ENCODE results near the gene MORN1.

The MORN1 gene

GRCh38 chr1:2272686-2273400 is 118.5 kb downstream of the MORN1 start:
- no peak for DNase-seq (ENCODE audit: low read depth)

- no peak for DNase-seq (ENCODE audit: low read depth)
These were observed 119.3 kb downstream of the MORN1 start for GRCh38 chr1:2271841-2272655.
